Measurements from ENCODE around the gene TRIM21.
"Not testable (repeated sequence)": the region's sequence is repeated elsewhere in the genome, so short reads cannot be mapped to it uniquely, and the experiment has no call there.

The TRIM21 gene

GRCh38 chr11:4385978-4386740 is 7.3 kb downstream of the TRIM21 start:
- Histone ChIP-seq H3K9me3 (ENCODE audit: control insufficient read depth in 1 of 2, low read length in 2 of 2) (no peaks in the 10 kb centered on the region), H3K27me3 (ENCODE audit: low read depth, low read length) (no peaks in the 10 kb centered on the region), H3K36me3 (ENCODE audit: control insufficient read depth in 1 of 2, insufficient read depth in 2 of 2, low read length in 2 of 2) (peaks cover 51 to 71% of the 10 kb centered on the region in 2 donors)

GRCh38 chr11:4381901-4382300 is 11.6 kb downstream of the TRIM21 start:
- Histone ChIP-seq H3K4me1 (ENCODE audit: control insufficient read depth in 1 of 2, insufficient read depth in 2 of 2, low read length in 2 of 2) (no peaks in the 10 kb centered on the region), H3K4me3 (ENCODE audit: low read depth in 1 of 2, low read length in 2 of 2) (no peak overlapping the region), H3K9me3 (ENCODE audit: control insufficient read depth in 1 of 2, low read length in 2 of 2) (no peaks in the 10 kb centered on the region), H3K36me3 (ENCODE audit: control insufficient read depth in 1 of 2, insufficient read depth in 2 of 2, low read length in 2 of 2) (peaks cover 19 to 37% of the 10 kb centered on the region in 2 donors), H3K27me3 (ENCODE audit: low read depth, low read length) (no peaks in the 10 kb centered on the region), H3K27ac (ENCODE audit: low read length) (no peak overlapping the region)

More at GRCh38 chr11:4385978-4386740, 7.3 kb downstream of the TRIM21 start:
- Histone ChIP-seq H3K4me3 (ENCODE audit: low read depth in 1 of 2, low read length in 2 of 2) (no peak overlapping the region), H3K4me1 (ENCODE audit: control insufficient read depth in 1 of 2, insufficient read depth in 2 of 2, low read length in 2 of 2) (no peaks in the 10 kb centered on the region), H3K27ac (ENCODE audit: low read length) (no peak overlapping the region)

DNA sequence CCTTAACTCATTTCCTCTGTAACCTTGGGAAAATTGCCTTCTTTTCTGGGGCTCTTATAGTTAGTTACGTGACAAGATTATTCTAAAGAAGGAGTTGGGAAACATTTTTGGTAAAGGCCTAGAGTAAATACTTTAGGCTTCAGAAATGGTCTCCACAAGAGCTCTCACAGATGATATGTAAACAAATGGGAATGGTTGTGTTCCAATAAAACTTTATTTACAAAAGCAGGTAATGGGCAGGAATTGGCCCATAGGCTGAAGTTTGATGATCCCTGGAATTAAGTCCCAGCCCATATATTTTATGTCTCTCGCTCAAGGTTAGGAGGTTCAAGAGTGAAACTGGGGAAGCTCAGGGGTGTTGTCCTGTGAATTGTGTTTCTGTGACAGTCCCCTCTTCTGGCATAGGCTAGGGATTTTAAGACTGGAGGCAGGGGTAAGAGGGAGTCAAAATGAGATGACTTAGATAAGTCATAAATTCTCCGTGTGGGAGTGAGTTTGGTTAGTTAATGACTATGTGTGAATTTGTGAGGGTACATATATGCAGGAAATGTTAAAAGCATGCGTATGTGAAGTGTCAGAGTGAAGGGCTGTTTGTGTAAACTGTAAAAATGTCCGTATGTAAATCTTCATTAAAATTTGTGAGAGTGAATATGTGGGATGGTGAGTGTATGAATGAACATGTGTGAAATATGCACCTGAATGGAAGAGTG is 17.9 kb downstream of the TRIM21 start:
- no peaks in the 10 kb centered on the region for H3K36me3 ChIP-seq (ENCODE audit: control insufficient read depth in 1 of 2, insufficient read depth in 2 of 2, low read length in 2 of 2)
- no peaks in the 10 kb centered on the region for H3K4me1 ChIP-seq (ENCODE audit: control insufficient read depth in 1 of 2, insufficient read depth in 2 of 2, low read length in 2 of 2)
- no peak overlapping the region for H3K4me3 ChIP-seq (ENCODE audit: low read depth in 1 of 2, low read length in 2 of 2)
- no peak overlapping the region for H3K27ac ChIP-seq (ENCODE audit: low read length)
- no peaks in the 10 kb centered on the region for H3K9me3 ChIP-seq (ENCODE audit: control insufficient read depth in 1 of 2, low read length in 2 of 2)
- no peaks in the 10 kb centered on the region for H3K27me3 ChIP-seq (ENCODE audit: low read depth, low read length)

DNA sequence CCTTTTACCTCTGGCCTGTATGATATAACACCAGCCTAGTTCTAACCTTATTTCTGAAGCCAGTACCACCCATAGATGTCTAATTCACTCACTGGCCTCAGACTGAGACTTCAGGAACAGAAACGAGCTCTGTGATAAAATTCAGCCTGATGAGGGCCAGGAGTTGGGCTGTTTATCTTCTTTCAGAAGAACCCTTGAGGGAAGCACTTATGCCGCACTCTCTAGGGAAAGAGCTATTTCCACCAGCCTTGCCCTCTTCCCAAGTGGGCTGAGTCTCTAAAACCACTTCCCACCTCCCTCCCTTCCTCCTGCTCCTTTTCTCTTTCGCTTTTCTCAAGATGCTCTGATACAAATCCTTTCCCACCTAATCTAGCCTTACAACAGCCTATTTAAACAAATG is 23.3 kb downstream of the TRIM21 start:
- H3K9me3 ChIP-seq (ENCODE audit: control insufficient read depth in 1 of 2, low read length in 2 of 2) = no peaks in the 10 kb centered on the region
- H3K27ac ChIP-seq (ENCODE audit: low read length) = no peak overlapping the region
- H3K4me1 ChIP-seq (ENCODE audit: control insufficient read depth in 1 of 2, insufficient read depth in 2 of 2, low read length in 2 of 2) = no peaks in the 10 kb centered on the region
- H3K4me3 ChIP-seq (ENCODE audit: low read depth in 1 of 2, low read length in 2 of 2) = no peak overlapping the region
- no peaks in the 10 kb centered on the region for H3K36me3 ChIP-seq (ENCODE audit: control insufficient read depth in 1 of 2, insufficient read depth in 2 of 2, low read length in 2 of 2)
- H3K27me3 ChIP-seq (ENCODE audit: low read depth, low read length) = no peaks in the 10 kb centered on the region

DNA sequence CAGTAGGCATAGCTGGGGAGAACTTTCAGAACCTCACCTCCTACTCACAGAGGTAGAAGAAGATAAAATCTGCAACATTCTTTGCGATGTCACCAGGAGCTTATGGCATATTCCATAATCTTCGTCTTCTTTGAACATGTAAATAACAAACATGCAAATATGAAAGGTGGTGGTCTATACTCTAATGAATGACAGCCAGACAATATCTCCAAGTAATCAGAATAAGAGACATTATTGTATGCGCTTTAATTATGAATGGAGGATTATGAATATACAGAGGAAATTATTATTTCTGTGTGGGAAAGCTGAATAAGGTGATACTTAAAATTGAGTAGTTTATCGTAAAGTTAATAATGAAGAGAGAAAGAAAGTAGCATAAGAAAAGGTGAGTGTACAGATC is 25.2 kb downstream of the TRIM21 start, which contains the start of gene OR52B4:
TSS of gene OR52B4 (minus strand) at position 101 of the 400 bp plus-strand sequence. CDS start at position 10, 91 bp downstream.
- Histone ChIP-seq H3K27me3 (ENCODE audit: low read depth, low read length) (no peaks in the 10 kb centered on the region), H3K4me3 (ENCODE audit: low read depth in 1 of 2, low read length in 2 of 2) (no peak within 1 kb of the TSS), H3K36me3 (ENCODE audit: control insufficient read depth in 1 of 2, insufficient read depth in 2 of 2, low read length in 2 of 2) (no peaks in the 10 kb centered on the region), H3K27ac (ENCODE audit: low read length) (no peak within 1 kb of the TSS), H3K4me1 (ENCODE audit: control insufficient read depth in 1 of 2, insufficient read depth in 2 of 2, low read length in 2 of 2) (no peaks in the 10 kb centered on the region), H3K9me3 (ENCODE audit: control insufficient read depth in 1 of 2, low read length in 2 of 2) (no peaks in the 10 kb centered on the region)

DNA sequence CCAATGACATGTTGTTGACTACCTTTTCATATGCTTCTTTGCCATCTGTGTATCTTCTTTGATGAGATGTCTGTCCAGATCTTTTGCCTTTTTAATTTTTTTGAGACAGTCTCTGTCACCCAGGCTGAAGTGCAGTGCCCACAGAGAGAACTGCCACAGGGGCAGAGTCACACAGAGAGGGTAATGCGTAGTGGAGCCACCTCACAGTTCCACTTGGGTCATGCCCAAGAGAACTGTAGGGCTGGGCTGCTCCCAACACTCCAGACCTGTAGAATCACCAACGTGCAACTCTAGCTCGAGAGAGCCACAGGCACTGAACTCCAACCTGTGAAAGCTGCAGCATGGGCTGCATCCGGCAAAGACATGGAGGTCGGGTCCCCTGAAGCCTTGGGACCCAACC is 45.4 kb downstream of the TRIM21 start:
- not testable (repeated sequence) for H3K4me1 ChIP-seq (ENCODE audit: control insufficient read depth in 1 of 2, insufficient read depth in 2 of 2, low read length in 2 of 2); H3K9me3 ChIP-seq (ENCODE audit: control insufficient read depth in 1 of 2, low read length in 2 of 2); H3K27me3 ChIP-seq (ENCODE audit: low read depth, low read length); H3K27ac ChIP-seq (ENCODE audit: low read length); H3K36me3 ChIP-seq (ENCODE audit: control insufficient read depth in 1 of 2, insufficient read depth in 2 of 2, low read length in 2 of 2); H3K4me3 ChIP-seq (ENCODE audit: low read depth in 1 of 2, low read length in 2 of 2)

- not testable (repeated sequence) for H3K36me3 ChIP-seq (ENCODE audit: control insufficient read depth in 1 of 2, insufficient read depth in 2 of 2, low read length in 2 of 2)
Observed at GRCh38 chr11:4345366-4345765, 48.1 kb downstream of the TRIM21 start.

More at GRCh38 chr11:4345366-4345765, 48.1 kb downstream of the TRIM21 start:
- not testable (repeated sequence) for H3K4me3 ChIP-seq (ENCODE audit: low read depth in 1 of 2, low read length in 2 of 2); H3K27ac ChIP-seq (ENCODE audit: low read length); H3K4me1 ChIP-seq (ENCODE audit: control insufficient read depth in 1 of 2, insufficient read depth in 2 of 2, low read length in 2 of 2); H3K27me3 ChIP-seq (ENCODE audit: low read depth, low read length); H3K9me3 ChIP-seq (ENCODE audit: control insufficient read depth in 1 of 2, low read length in 2 of 2)

All from muscle layer of duodenum (tissue), 2 donors.